HepG2 (cell line): ENCODE results near the gene TLCD1.

Experiments used
- CREM ChIP-seq, 2 experiments: sonication (generic) in 1 of 2; formaldehyde crosslinking in 1 of 2; IDR thresholded peaks; 2 replicates each; pipeline versions ENCODE4 v1.4.0 to v1.6.1; 2016 to 2020; ENCODE audit warnings: antibody characterized with exemption in 1 of 2, mild to moderate bottlenecking in 1 of 2, missing genetic modification reagents in 1 of 2
- CTCF ChIP-seq: sonication (generic); formaldehyde crosslinking; IDR thresholded peaks from 2 replicates; pipeline ENCODE4 v1.5.0; 2020; ENCODE audit warnings: mild to moderate bottlenecking, missing genetic modification reagents, moderate library complexity
- E2F2 ChIP-seq: sonication (generic); formaldehyde crosslinking; IDR thresholded peaks from 2 replicates; pipeline ENCODE4 v1.4.0; 2020; ENCODE audit warnings: missing genetic modification reagents, borderline replicate concordance
- EP300 ChIP-seq, 3 experiments: sonication (generic) in 1 of 3; formaldehyde crosslinking in 1 of 3; IDR thresholded peaks; 2 replicates each; pipeline versions ENCODE4 v1.5.1 to v1.6.1; 2011 to 2020; ENCODE audit warnings: low read depth in 2 of 3, low read length in 2 of 3, borderline replicate concordance in 1 of 3, improper control_type of control experiment in 1 of 3, mild to moderate bottlenecking in 1 of 3, missing genetic modification reagents in 1 of 3, moderate library complexity in 1 of 3
- FOXO1 ChIP-seq: sonication (generic); formaldehyde crosslinking; IDR thresholded peaks from 2 replicates; pipeline ENCODE4 v1.4.0; 2020; ENCODE audit warnings: missing genetic modification reagents
- GABPB1 ChIP-seq: IDR thresholded peaks from 2 replicates; pipeline ENCODE4 v1.6.1; 2016; ENCODE audit warnings: mild to moderate bottlenecking, missing genetic modification reagents, moderate library complexity, missing compliant biosample characterization
- GLMP ChIP-seq: sonication (generic); formaldehyde crosslinking; IDR thresholded peaks from 2 replicates; pipeline ENCODE4 v1.9.0; 2021; ENCODE audit warnings: missing genetic modification reagents, mild to moderate bottlenecking, borderline replicate concordance
- HDAC1 ChIP-seq: sonication (generic); formaldehyde crosslinking; IDR thresholded peaks from 2 replicates; pipeline ENCODE4 v1.5.1; 2020; ENCODE audit warnings: mild to moderate bottlenecking, missing genetic modification reagents
- SMC3 ChIP-seq: IDR thresholded peaks from 2 replicates; pipeline ENCODE4 v1.6.1; 2011; ENCODE audit warnings: low read length, improper control_type of control experiment
- TOPORS ChIP-seq: sonication (generic); formaldehyde crosslinking; IDR thresholded peaks from 2 replicates; pipeline ENCODE4 v1.8.0; 2023; ENCODE audit warnings: mild to moderate bottlenecking, missing genetic modification reagents

- no peak for TF ChIP-seq GLMP (CRISPR knock-in tag)
- TF ChIP-seq EP300 (IDR thresholded peaks at IDR 0.05; ENCODE audit: low read depth in 2 of 2, low read length in 2 of 2) = no peak
- TF ChIP-seq EP300 (CRISPR knock-in tag; IDR thresholded peaks at IDR 0.05; ENCODE audit: borderline replicate concordance) = no peak
- no peak for TF ChIP-seq FOXO1 (CRISPR knock-in tag)
- TF ChIP-seq HDAC1 (CRISPR knock-in tag) = no peak
- TF ChIP-seq CREM (IDR thresholded peaks at IDR 0.05) = no peak
- TF ChIP-seq CREM (CRISPR knock-in tag; IDR thresholded peaks at IDR 0.05) = no peak
- TF ChIP-seq E2F2 (CRISPR knock-in tag) = no peak
- TF ChIP-seq GABPB1 (CRISPR knock-in tag) = no peak
- TF ChIP-seq TOPORS (CRISPR knock-in tag) = no peak
- no peak for TF ChIP-seq CTCF (CRISPR knock-in tag)
- TF ChIP-seq SMC3 = no peak
Observed at GRCh38 chr17:28737770-28738679, 12.0 kb upstream of the TLCD1 start.
